ENCODE measurements around the gene PDC.

PDC gene

GRCh38 chr1:186443638-186444037 is 17.3 kb downstream of the PDC start:
- no peak for TF ChIP-seq RAD21 (IDR thresholded peaks at IDR 0.05; ENCODE audit: low read depth)
- TF ChIP-seq USF1 (IDR thresholded peaks at IDR 0.05), result no peak
- TF ChIP-seq TEAD4 (IDR thresholded peaks at IDR 0.05), result no peak
- TF ChIP-seq REST (IDR thresholded peaks at IDR 0.05; ENCODE audit: low read depth), result no peak
- TF ChIP-seq TAF1 (IDR thresholded peaks at IDR 0.05; ENCODE audit: low read depth), result no peak
- TF ChIP-seq CREB1 (IDR thresholded peaks at IDR 0.05; ENCODE audit: low read depth), result no peak
- no peak for TF ChIP-seq MAX (IDR thresholded peaks at IDR 0.05)
- no peak for TF ChIP-seq FOXM1 (IDR thresholded peaks at IDR 0.05; ENCODE audit: borderline replicate concordance, low read depth)
- no peak for TF ChIP-seq YY1 (IDR thresholded peaks at IDR 0.05; ENCODE audit: low read depth)
- no peak for TF ChIP-seq ZBTB7A (IDR thresholded peaks at IDR 0.05; ENCODE audit: low read depth)
- TF ChIP-seq CEBPB (IDR thresholded peaks at IDR 0.05), result no peak
- no peak for TF ChIP-seq EGR1 (IDR thresholded peaks at IDR 0.05)
- no peak for TF ChIP-seq EP300 (IDR thresholded peaks at IDR 0.05; ENCODE audit: borderline replicate concordance)
- TF ChIP-seq TCF12 (IDR thresholded peaks at IDR 0.05; ENCODE audit: low read depth), result no peak
- TF ChIP-seq NFIC (IDR thresholded peaks at IDR 0.05), result no peak

GRCh38 chr1:186442651-186443375 is 18.1 kb downstream of the PDC start:
- TF ChIP-seq NFIC (IDR thresholded peaks at IDR 0.05) (no peak), TEAD4 (IDR thresholded peaks at IDR 0.05) (no peak)

GRCh38 chr1:186440584-186440983 is 20.3 kb downstream of the PDC start:
- TF ChIP-seq CREB1 (IDR thresholded peaks at IDR 0.05; ENCODE audit: low read depth) (no peak), YY1 (IDR thresholded peaks at IDR 0.05; ENCODE audit: low read depth) (no peak), USF1 (IDR thresholded peaks at IDR 0.05) (no peak), RAD21 (IDR thresholded peaks at IDR 0.05; ENCODE audit: low read depth) (no peak), ZBTB7A (IDR thresholded peaks at IDR 0.05; ENCODE audit: low read depth) (no peak), CEBPB (IDR thresholded peaks at IDR 0.05) (no peak), TAF1 (IDR thresholded peaks at IDR 0.05; ENCODE audit: low read depth) (no peak), EGR1 (IDR thresholded peaks at IDR 0.05) (no peak), TCF12 (IDR thresholded peaks at IDR 0.05; ENCODE audit: low read depth) (no peak)

- no peak for TF ChIP-seq RAD21 (IDR thresholded peaks at IDR 0.05; ENCODE audit: low read depth)
- TF ChIP-seq EGR1 (IDR thresholded peaks at IDR 0.05), result no peak
- TF ChIP-seq MAX (IDR thresholded peaks at IDR 0.05), result no peak
- TF ChIP-seq NFIC (IDR thresholded peaks at IDR 0.05), result no peak
- TF ChIP-seq FOXM1 (IDR thresholded peaks at IDR 0.05; ENCODE audit: borderline replicate concordance, low read depth), result no peak
- no peak for TF ChIP-seq CEBPB (IDR thresholded peaks at IDR 0.05)
- no peak for TF ChIP-seq EP300 (IDR thresholded peaks at IDR 0.05; ENCODE audit: borderline replicate concordance)
Observed at GRCh38 chr1:186438567-186438966, 22.3 kb downstream of the PDC start.

- TF ChIP-seq YY1 (IDR thresholded peaks at IDR 0.05; ENCODE audit: low read depth) (no peak), EGR1 (IDR thresholded peaks at IDR 0.05) (no peak), ZBTB7A (IDR thresholded peaks at IDR 0.05; ENCODE audit: low read depth) (no peak), CEBPB (IDR thresholded peaks at IDR 0.05) (no peak), TCF12 (IDR thresholded peaks at IDR 0.05; ENCODE audit: low read depth) (no peak), FOXM1 (IDR thresholded peaks at IDR 0.05; ENCODE audit: borderline replicate concordance, low read depth) (no peak), TEAD4 (IDR thresholded peaks at IDR 0.05) (no peak), NFIC (IDR thresholded peaks at IDR 0.05) (no peak), TAF1 (IDR thresholded peaks at IDR 0.05; ENCODE audit: low read depth) (no peak), USF1 (IDR thresholded peaks at IDR 0.05) (no peak), REST (IDR thresholded peaks at IDR 0.05; ENCODE audit: low read depth) (no peak), CREB1 (IDR thresholded peaks at IDR 0.05; ENCODE audit: low read depth) (no peak), MAX (IDR thresholded peaks at IDR 0.05) (no peak), RAD21 (IDR thresholded peaks at IDR 0.05; ENCODE audit: low read depth) (no peak), EP300 (IDR thresholded peaks at IDR 0.05; ENCODE audit: borderline replicate concordance) (no peak)
Observed at GRCh38 chr1:186435336-186435735, 25.6 kb downstream of the PDC start.

Data from Ishikawa (cell line).